GM18858 (cell line): Measurements from ENCODE around the gene UBALD1.
A peak's percentile ranks its signal among the peaks of the same experiment; 100 is the strongest.

ENCODE experiments used
- ATAC-seq: cut with Tn5 transposase; IDR thresholded peaks from one replicate; pipeline ENCODE4 v1.9.1; 2021; ENCODE audit not compliant: unreplicated experiment

UBALD1 gene

GRCh38 chr16:4646773-4647643 lies 32.3 kb upstream of the UBALD1 start:
- no peak for ATAC-seq

- no peak for ATAC-seq
Measured at GRCh38 chr16:4641895-4642294, 27.2 kb upstream of the UBALD1 start.

- ATAC-seq: no peak
Measured at GRCh38 chr16:4641306-4641687, 26.6 kb upstream of the UBALD1 start.

DNA sequence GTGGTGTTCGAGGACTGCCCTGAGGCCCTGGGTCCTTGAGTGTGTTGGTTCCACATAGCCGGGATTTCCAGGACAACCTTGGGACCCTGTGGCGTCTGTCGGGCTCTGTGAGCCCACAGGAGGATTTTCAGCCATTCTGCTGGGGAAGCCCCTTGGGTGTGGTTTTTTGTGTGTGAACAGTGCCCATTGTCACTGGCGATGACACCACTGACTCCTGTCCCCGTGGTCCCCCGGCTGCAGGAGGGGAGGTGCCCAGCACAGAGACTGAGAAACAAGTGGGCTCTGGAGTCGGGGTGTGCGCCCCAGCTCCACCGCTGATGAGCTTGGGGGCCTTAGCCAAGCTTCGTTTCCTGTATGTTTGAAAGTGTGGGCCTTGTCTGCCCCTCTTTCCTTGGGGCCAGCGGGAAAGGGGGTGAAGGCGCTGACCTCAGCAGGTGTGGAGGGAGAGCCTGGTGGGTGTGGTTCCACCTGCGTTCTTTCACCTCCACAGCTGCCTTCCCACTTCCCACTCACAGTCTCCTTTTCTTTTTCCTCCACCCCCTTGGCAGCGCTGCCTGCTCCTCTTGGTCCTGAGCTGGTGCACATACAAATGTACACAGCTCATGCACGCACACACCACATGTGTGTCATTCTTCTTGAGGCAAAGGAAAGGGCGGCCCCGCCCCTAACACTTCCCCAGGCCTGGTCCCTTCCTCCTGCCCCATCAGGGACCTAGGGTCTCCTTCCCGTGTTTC lies 26.1 kb upstream of the UBALD1 start:
- ATAC-seq: no peak

- ATAC-seq: no peak
Measured at GRCh38 chr16:4639899-4640509, 25.3 kb upstream of the UBALD1 start.

- ATAC-seq: no peak
Measured at GRCh38 chr16:4637501-4638166, 22.9 kb upstream of the UBALD1 start.

DNA sequence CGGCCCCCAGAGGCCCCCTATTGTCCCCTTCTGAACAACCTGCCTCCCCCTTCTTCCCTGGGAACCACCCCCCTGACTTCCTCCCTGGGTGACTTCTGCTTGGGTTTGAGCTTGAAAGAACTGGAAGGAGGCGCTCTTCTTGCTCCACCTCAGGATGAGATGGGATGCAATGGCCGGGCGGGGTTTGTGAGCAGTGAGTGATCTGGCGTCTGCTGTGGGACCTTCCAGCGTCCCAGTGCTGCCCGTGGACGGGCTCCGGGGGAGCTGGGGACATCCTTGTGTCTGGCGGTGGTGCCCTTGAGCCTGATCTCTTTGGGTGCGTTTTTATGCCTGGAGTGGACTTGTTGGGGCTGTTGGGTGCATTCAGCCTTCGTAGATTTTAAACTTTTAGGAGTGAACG lies 21.5 kb upstream of the UBALD1 start:
- no peak for ATAC-seq

DNA sequence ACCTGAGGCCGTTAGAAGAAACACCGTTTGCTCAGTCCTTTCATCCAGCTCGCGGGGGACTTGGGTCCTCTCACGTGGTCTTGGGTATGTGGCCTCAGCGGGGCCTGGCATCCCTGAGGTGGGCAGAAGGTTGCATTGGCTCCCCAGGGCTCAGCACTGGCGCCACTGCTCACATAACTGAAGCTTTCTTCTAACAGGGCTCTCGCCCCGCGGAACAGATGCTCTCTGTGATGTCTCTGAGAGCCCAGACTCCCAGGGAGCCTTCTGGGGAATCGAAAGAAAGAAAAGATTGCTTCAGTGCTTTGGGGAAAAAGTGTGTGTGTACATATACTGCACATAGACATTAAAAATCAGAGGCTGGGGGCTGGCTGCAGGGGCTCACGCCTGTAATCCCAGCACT lies 20.1 kb upstream of the UBALD1 start:
- no peak for ATAC-seq

DNA sequence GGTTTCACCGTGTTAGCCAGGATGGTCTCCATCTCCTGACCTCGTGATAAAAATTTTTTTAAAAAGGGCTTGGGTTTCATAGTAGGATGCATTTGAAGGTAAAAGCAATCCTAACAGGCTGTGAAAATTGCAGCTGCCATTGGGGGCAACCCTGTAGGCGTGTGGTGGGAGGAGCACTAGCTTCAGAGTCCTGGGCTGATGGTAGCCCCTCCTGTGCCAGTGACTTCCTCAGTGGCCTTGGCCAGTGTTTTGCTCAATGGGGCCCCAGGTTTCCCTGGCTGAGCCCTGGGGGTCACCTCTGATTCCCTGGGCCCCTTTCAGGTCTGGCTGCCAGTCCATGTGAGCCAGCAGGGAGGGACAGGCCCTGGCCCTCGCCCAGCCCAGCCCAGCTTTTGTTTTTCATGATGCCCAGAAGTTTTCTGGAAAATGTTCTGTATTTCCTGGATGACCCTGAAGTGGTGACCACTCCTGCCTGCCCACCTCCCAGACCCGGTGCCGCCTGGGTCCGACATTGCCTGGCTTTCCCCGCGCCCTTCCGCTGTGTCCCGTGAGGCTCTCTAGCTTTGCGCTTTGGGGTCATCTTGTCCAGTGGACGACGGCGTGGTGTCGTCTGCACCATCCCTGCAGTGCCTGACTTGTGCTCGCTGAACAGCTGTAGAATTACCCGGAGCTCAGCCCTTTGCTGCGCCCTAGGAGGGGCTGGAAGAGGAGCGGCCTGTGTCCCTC lies 19.4 kb upstream of the UBALD1 start:
- ATAC-seq: no peak

DNA sequence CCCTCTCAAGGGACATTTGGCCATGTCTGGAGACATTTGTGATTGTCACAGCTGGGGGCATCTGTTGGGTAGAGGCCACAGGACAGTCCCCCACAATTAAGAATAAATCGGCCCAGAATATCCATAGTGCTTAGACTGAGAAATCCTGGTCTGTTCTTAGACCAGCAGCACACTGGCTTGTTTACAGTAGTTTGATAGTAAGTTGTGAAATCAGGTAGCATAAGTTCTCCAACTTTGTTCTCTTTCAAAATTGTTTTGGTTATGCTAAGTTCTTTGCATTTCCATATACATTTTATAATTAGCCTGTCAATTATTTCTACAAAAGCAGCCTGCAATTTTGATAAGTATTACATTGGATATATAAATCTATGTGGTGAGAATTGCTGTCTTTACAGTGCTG lies 16.8 kb upstream of the UBALD1 start:
- ATAC-seq: no peak

DNA sequence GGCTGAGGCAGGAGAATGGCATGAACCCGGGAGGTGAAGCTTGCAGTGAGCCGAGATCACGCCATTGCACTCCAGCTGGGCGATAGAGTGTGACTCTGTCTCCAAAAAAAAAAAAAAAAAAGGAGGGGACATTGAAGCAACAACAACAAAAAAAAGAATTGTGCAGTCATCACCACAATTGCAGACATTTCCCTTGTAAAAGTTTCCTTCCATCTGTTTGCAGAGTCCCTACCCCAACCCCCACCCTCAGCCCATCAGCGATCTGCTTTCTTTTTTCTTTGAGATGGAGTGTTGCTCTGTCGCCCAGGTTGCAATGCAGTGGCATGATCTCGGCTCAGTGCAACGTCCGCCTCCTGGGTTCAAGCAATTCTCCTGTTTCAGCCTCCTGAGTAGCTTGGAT lies 13.6 kb upstream of the UBALD1 start:
- ATAC-seq: no peak

- no peak for ATAC-seq
Measured at GRCh38 chr16:4626396-4626795, 11.7 kb upstream of the UBALD1 start.

DNA sequence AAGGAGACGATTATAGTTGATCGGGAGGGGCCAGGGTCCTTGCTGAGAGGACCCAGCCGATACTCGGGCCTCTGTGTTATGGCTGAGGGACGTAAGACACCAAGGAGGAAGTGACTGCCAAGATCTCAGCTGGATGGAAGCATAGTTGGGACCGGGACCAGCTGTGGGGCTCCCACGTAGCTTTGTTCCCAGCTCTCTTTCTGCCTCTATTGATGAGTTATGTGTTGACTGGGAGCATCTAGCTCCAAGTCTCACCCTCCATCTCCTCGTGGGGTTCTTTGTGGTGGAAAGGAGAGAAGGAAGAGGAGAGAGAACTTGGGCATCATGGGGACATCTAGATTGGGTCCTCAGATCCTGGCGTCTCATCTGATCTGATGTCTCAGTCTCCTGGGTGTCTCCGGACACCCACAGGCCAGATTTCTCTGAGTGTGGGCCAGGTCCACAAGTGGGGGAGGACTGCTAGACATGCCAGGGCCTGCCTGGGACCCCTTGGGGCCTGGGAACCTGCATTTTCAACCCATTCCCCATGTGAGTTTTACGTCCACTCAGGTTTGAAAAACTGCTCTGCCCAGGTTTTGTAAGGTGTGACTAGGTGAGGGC lies 11.0 kb upstream of the UBALD1 start:
- ATAC-seq: no peak

- ATAC-seq: peak; percentile 40
Measured at GRCh38 chr16:4624827-4625559, 10.3 kb upstream of the UBALD1 start.

GRCh38 chr16:4624015-4624826 lies 9.5 kb upstream of the UBALD1 start, which contains the start of gene MGRN1:
TSS of gene MGRN1 (plus strand) at chr16:4624826. CDS start at chr16:4624961, 135 bp downstream.
- ATAC-seq: peak; percentile 52

DNA sequence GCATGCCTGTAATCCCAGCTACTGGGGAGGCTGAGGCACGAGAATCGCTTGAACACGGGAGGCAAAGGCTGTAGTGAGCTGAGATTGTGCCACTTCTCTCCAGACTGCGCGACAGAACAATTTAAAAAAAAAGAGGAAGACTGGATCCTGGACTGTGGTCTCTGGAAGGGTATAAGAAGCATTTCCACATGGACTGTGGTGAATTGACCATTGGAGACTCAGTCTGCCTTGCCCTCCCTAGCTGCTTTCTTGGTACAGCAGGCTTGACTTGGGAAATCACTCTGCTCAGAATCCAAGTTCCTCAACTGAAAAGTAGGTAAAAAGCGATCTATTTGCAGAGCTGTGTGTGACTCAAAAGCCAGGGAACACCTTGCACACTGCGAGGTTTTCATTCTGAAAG lies 8.9 kb upstream of the UBALD1 start:
- ATAC-seq: no peak

GRCh38 chr16:4618645-4619418 lies 4.1 kb upstream of the UBALD1 start:
- no peak for ATAC-seq

GRCh38 chr16:4617880-4618279 lies 3.2 kb upstream of the UBALD1 start:
- no peak for ATAC-seq
